ENCODE results near the gene FIGLA.

DNA sequence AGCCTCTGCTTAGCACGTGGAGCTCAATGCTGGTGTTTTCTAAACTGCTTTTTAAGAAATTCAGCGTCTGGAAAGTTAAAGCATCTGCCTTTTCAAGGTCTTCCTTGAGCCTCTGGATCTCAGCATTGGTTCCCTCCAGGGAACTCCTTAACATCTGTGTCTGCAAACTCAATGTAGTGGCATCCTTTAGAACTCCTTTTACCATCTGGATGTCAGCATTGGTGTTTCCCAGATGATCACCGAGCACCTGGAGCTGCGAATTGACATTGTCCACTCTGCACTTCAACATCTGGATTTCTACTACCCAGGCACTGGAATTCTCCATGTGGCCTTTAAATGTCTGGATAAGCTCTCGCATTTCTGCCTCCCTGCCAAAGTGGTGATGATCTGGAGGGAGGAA, 26.3 kb upstream of the FIGLA start:
- no peak for TF ChIP-seq CTCF (conservative IDR thresholded peaks at IDR 0.05)
- TF ChIP-seq EZH2 (IDR thresholded peaks at IDR 0.05; ENCODE audit: low read depth), result no peak
